Central memory CD8-positive, alpha-beta T cell (primary cell): Measurements from ENCODE around the gene C2CD2.
"Not testable (repeated sequence)": the region's sequence is repeated elsewhere in the genome, so short reads cannot be mapped to it uniquely, and the experiment has no call there.

Experiments used
- ATAC-seq: fragments of 150-1000 bp; cut with Tn5 transposase; replicated peaks from 2 replicates; pipeline ENCODE4 v1.10.0; 2022; ENCODE audit warnings: mild to moderate bottlenecking, moderate FRiP score, moderate number of reproducible peaks; ENCODE audit not compliant: poor library complexity, severe bottlenecking; ENCODE audit errors: extremely low read depth
- DNase-seq, 2 donors: peaks; one replicate each; pipeline ENCODE4 v3.0.0; 2021; ENCODE audit warnings: low spot score in 2 of 2
- H3K27ac Mint-ChIP-seq: one replicate; pipeline ENCODE4 v1.8.0; 2022; ENCODE audit warnings: low read depth, mild to moderate bottlenecking, moderate library complexity, mixed read lengths
- H3K27me3 Mint-ChIP-seq: one replicate; pipeline ENCODE4 v1.8.0; 2022; ENCODE audit warnings: mixed read lengths
- H3K36me3 Mint-ChIP-seq: one replicate; pipeline ENCODE4 v1.8.0; 2022; ENCODE audit warnings: mild to moderate bottlenecking, moderate library complexity, mixed read lengths; ENCODE audit not compliant: insufficient read depth
- H3K4me1 Mint-ChIP-seq: one replicate; pipeline ENCODE4 v1.8.0; 2022; ENCODE audit warnings: mixed read lengths
- H3K4me3 Mint-ChIP-seq: one replicate; pipeline ENCODE4 v1.8.0; 2022; ENCODE audit warnings: mild to moderate bottlenecking, moderate library complexity, mixed read lengths
- H3K9me3 Mint-ChIP-seq: one replicate; pipeline ENCODE4 v1.8.0; 2022; ENCODE audit warnings: mixed read lengths

C2CD2 gene

DNA sequence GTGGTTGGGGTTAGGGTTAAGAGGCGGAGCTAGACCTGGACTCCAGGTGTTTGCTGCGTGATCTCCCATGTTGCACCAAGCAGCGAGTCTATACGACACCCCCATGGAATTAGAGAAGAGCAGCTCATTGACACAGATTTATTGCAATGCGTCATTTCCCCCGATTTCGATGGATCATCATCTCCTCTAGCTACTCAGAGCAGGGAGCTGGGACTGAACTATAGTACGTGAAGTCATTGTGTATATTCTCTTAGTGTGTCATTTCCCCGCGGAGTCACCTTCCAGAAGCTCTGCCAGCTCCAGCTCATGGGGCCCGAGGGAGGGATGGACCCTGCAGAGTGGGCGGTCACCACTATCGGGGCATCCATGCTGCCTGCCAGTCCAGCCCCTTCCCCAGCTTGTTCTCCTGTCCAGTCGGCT lies 7.5 kb upstream of the C2CD2 start:
- DNase-seq = no peak
- no peak overlapping the region for H3K4me3 Mint-ChIP-seq

DNA sequence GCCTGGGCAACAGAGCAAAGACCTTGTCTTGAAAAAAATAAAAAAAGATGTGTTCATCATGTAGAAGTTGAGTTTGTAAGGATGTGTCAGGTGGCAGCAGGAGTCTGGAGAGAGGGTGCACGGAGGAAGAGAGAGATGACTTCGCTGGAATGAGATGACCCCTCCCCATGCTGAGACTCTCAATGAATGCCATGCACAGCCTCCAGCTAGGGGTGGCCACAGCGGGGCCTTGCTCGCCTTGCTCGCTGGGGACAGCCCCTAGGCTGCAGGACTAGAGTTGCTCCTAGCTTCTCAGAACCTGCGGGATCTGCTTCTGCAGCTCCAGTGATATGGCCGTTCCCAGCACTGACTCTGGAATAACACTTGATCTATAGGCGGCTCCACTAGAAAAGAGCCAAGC lies 6.6 kb upstream of the C2CD2 start:
- no peak overlapping the region for H3K4me3 Mint-ChIP-seq
- H3K9me3 Mint-ChIP-seq = no peaks in the 10 kb centered on the region
- H3K4me1 Mint-ChIP-seq = no peaks in the 10 kb centered on the region
- H3K27me3 Mint-ChIP-seq = peaks cover 61% of the 10 kb centered on the region
- H3K27ac Mint-ChIP-seq = no peak overlapping the region
- DNase-seq (no peak), ATAC-seq (no peak)
- peaks cover 1% of the 10 kb centered on the region for H3K36me3 Mint-ChIP-seq

More for the DNA sequence above, 7.5 kb upstream of the C2CD2 start:
- Mint-ChIP-seq H3K36me3 (peaks cover 3% of the 10 kb centered on the region), H3K27ac (no peak overlapping the region), H3K27me3 (peaks cover 63% of the 10 kb centered on the region), H3K4me1 (no peaks in the 10 kb centered on the region), H3K9me3 (no peaks in the 10 kb centered on the region)
- no peak for ATAC-seq

DNA sequence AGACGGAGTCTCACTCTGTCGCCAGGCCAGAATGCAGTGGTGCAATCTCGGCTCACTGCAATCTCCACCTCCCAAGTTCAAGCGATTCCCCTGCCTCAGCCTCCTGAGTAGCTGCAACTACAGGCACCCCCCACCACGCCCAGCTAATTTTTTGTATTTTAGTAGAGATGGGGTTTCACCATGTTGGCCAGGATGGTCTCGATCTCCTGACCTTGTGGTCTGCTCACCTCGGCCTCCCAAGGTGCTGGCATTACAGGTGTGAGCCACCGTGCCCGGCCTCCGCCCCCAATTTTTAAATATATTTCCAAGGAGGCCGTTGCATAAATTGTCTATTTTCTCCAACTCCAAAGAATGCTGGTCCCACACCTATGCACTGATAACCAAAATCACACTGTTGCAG lies 5.9 kb upstream of the C2CD2 start:
- not testable (repeated sequence) for H3K9me3 Mint-ChIP-seq, H3K4me1 Mint-ChIP-seq, ATAC-seq, DNase-seq, H3K27ac Mint-ChIP-seq, H3K4me3 Mint-ChIP-seq, H3K36me3 Mint-ChIP-seq
- H3K27me3 Mint-ChIP-seq = peaks cover 59% of the 10 kb centered on the region

DNA sequence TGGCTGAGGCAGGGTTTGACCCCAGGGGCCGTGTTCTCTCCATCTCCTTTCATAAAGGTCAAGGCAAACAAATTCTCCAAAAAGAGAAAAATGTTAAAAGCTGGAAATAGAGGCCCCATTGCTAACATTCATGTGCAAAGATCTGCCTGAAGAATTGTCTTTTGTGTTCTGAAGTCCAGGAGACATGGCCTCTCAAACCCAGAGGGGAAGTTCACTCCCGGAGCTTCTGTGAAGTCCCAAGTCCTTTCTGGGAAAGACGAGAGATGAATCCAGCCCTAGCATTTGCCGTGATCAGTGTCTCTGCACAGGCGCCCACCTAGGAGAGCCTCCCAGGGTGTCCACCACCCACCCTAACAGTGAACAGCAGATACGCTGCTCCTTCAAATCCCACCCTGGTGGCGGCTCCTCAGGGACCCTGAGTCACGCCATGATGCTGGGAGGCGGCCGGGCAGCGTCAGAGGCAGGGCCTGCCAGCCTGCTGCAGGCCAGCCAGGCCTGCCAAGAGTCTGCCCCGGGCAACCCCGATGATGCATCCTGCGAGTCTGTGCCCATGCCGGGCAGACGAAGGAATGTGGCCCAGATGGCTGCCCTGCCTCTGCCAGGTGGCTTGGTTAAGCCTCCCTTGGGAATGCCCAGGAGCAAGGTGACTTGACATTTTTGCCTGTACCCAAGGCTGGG lies 5.2 kb upstream of the C2CD2 start:
- ATAC-seq (no peak), DNase-seq (no peak)
- Mint-ChIP-seq H3K27me3 (peaks cover 60% of the 10 kb centered on the region), H3K4me1 (no peaks in the 10 kb centered on the region), H3K9me3 (no peaks in the 10 kb centered on the region), H3K36me3 (peaks cover 5% of the 10 kb centered on the region), H3K4me3 (no peak overlapping the region), H3K27ac (no peak overlapping the region)

DNA sequence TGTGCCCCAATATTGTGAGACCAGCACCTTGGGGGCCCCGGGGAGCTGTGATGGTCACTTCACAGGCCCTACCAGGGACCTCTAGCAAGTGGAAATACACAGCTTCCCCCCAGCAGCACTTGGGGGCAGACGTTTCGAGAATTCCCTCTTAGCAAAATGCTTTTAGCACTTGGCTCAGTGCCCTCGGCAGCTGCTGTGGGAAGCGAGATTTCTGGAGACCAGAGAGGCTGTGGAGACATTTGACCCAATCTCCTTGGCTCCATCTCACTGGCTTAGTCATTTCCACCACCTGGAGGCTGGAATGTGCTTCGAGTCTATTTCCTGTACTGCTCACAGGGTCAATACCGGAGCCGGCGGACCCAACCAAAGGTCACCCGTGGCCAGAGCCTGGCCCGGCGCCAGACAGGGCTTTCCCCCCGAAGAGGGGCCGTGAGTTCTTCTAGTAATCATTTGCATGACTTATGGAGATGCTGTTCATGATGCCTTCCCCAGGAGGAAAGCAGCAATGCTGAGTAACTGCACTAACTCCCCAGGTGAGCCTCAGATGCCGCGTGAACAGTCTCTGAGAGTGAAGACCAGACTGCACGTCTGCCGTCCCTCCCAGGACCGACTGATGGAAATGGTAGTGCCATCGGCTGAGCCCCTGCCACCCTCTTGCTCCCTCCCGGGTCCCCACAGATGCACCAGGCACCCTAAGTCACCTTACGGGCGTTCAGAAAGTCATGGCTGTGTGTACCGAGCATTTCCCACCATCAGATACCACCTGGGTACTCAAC lies 4.4 kb upstream of the C2CD2 start:
- Mint-ChIP-seq H3K27ac (no peak overlapping the region), H3K9me3 (no peaks in the 10 kb centered on the region), H3K27me3 (peaks cover 60% of the 10 kb centered on the region), H3K36me3 (peaks cover 5% of the 10 kb centered on the region), H3K4me1 (no peaks in the 10 kb centered on the region), H3K4me3 (no peak overlapping the region)
- no peak for DNase-seq
- no peak for ATAC-seq

DNA sequence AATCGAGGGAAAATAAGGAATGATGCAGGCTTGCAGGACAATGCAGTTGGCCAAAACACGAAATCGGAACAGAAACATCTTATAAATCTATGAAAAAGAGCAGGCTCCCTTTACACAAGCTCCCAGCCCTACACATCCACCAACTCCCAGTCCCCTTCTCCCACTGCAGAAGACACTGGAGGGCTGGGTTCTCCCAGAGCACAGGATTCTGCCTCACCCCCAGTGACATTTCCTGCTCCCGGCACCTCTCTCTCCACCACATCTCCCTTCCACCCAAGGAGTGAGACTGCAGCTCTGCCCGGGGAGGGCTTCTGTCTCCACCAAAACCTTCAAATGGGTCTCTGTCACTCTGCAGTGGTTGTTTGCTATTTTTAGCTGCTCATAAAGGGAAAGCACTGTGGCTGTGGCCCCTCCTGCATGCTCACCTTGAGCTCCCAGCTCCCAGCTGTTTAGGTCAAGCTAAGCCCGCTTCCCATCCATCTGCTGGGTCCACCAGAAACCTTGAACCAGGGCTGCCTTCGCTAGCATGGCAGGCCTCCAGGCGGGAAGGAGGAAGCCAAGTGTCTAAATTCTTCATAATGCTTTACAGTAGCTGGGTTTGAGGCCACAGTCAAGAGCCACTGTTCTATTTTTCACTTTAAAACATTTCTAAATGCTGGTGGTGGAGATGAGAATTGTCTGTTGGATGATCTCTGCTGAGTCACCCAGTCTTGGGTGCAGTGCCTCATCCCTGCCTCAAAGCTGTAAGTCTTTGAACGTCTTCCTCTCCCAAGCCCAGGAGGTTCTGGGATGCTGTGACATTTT lies 3.3 kb upstream of the C2CD2 start:
- H3K27ac Mint-ChIP-seq = no peak overlapping the region
- H3K4me3 Mint-ChIP-seq = no peak overlapping the region
- H3K4me1 Mint-ChIP-seq = no peaks in the 10 kb centered on the region
- no peak for DNase-seq
- peaks cover 5% of the 10 kb centered on the region for H3K36me3 Mint-ChIP-seq
- no peaks in the 10 kb centered on the region for H3K9me3 Mint-ChIP-seq
- peaks cover 61% of the 10 kb centered on the region for H3K27me3 Mint-ChIP-seq
- no peak for ATAC-seq

DNA sequence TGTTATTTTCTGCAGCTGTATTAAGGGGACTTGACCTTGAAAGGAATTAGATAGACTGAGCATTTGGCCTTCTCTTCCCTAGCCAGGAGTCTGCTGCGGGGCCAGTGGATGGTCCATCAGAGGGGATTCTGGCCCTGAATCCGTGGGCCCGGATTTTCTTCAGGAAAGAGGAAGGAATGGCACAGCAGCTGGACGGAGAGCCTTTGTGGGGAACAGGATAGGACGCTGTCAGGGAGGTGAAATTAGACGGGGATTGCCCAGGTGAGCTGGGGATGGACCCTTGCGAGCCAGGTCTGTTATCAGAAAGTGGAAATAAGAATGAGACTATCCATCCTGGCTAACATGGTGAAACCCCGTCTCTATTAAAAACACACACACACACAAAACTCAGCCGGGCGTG lies 1.7 kb upstream of the C2CD2 start:
- no peaks in the 10 kb centered on the region for H3K4me1 Mint-ChIP-seq
- H3K36me3 Mint-ChIP-seq = peaks cover 5% of the 10 kb centered on the region
- ATAC-seq = no peak
- no peak overlapping the region for H3K27ac Mint-ChIP-seq
- H3K9me3 Mint-ChIP-seq = no peaks in the 10 kb centered on the region
- peaks cover 45% of the 10 kb centered on the region for H3K27me3 Mint-ChIP-seq
- DNase-seq = no peak
- H3K4me3 Mint-ChIP-seq = no peak overlapping the region

DNA sequence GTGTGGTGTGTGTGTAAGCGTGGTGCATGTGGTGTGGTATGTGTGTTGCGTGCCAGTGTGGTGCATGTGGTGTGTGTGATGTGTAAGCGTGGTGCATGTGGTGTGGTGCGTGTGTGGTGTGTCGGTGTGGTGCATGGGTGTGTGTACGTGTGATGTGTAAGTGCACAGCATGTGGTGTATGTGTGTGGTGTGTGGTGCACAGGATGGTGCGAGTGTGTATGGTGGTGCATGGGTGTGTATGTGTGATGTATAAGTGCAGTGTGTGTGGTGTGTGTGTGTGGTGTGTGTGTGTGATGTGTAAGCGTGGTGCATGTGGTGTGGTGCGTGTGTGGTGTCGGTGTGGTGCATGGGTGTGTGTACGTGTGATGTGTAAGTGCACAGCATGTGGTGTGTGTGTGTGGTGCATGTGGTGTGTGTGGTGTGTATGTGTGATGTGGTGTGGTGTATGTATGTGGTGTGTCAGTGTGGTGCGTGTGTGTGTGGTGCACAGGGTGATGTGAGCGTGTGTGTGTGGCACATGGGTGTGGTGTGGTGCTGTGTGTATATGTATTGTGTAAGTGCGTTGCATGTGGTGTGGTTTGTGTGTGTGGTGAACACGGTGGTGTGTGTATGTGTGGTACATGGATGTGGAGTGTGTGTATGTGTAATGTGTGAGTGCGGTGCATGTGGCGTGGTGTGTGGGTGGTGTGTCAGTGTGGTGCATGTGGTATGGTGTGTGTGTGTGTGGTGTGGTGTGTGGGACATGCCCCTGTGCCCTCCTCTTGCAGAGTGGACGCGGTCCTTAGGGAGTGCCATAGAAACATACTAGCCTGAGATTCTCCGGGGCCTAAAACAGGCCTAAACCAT lies 1.1 kb upstream of the C2CD2 start:
- Mint-ChIP-seq H3K27me3 (peaks cover 38% of the 10 kb centered on the region), H3K36me3 (peaks cover 4% of the 10 kb centered on the region), H3K27ac (no peak overlapping the region), H3K4me3 (no peak overlapping the region), H3K4me1 (no peaks in the 10 kb centered on the region), H3K9me3 (no peaks in the 10 kb centered on the region)
- DNase-seq (no peak), ATAC-seq (no peak)

DNA sequence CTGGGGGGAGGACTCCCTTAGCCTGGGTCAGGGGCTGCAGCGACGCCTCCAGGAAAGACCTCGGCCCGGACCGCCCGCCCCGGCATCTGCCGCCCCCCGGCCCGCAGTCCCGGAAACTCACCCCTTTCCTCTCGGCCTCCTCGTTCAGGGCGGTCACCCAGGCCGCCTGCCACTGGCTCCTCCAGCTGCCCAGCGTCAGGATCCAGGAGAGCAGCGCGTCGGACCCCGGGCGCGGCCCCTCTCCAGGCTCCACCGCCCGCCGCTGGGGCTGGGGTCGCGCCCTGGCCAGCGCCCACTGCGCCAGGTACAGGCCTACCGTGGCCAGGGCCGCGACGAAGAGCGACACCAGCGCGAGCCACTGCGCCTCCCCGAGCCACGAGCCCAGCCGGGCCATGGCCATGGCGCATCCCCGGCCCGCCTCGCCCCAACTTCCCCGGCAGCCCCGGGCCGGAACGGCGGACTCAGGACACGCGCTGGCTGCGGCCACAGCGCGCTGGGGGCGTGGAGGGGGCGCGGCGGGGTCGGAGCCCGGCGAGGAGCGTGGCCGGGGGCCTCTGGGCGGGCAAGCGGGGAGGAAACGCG lies 478 bp downstream of the C2CD2 start:
- Mint-ChIP-seq H3K36me3 (peaks cover 4% of the 10 kb centered on the region), H3K9me3 (no peaks in the 10 kb centered on the region), H3K4me3 (peak overlapping the region; percentile 12), H3K27ac (no peak overlapping the region), H3K4me1 (no peaks in the 10 kb centered on the region), H3K27me3 (peaks cover 37% of the 10 kb centered on the region)
- ATAC-seq = no peak
- no peak for DNase-seq

DNA sequence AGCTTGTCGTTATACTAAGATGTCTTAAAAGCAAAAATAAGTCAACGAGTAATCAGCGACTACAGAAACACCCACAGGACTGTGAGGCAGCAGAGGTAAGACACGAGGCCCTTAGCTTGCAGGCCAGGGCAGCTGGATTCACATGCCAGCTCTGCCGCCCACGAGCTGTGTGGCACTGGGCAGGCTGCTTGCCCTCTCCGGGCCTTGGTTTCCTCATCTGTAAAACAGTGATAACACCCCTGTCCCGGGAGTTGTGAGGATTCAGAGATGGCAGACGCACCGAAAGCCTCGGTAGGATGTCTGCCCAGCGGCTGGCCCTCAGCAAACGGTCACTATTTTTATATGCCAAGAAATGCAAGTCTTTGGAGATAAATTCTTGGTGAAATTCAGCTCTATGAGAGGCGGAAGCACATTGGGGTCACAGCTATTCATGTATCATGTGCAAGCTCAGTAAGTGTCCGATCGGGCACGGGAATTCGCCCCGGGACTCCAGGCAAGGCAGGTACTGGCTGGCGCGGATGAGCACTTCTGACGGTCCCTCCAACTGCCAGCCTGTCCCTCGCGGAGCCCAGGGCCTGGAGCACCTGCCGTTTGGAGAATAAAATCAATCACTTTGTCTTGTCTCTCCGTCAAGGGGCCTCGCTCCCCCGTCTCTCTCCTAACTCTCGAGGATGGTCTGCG lies 1.1 kb downstream of the C2CD2 start:
- peaks cover 4% of the 10 kb centered on the region for H3K36me3 Mint-ChIP-seq
- peaks cover 37% of the 10 kb centered on the region for H3K27me3 Mint-ChIP-seq
- ATAC-seq (no peak), DNase-seq (no peak)
- H3K27ac Mint-ChIP-seq = no peak overlapping the region
- H3K4me3 Mint-ChIP-seq = peak overlapping the region; percentile 12
- H3K9me3 Mint-ChIP-seq = no peaks in the 10 kb centered on the region
- no peaks in the 10 kb centered on the region for H3K4me1 Mint-ChIP-seq

DNA sequence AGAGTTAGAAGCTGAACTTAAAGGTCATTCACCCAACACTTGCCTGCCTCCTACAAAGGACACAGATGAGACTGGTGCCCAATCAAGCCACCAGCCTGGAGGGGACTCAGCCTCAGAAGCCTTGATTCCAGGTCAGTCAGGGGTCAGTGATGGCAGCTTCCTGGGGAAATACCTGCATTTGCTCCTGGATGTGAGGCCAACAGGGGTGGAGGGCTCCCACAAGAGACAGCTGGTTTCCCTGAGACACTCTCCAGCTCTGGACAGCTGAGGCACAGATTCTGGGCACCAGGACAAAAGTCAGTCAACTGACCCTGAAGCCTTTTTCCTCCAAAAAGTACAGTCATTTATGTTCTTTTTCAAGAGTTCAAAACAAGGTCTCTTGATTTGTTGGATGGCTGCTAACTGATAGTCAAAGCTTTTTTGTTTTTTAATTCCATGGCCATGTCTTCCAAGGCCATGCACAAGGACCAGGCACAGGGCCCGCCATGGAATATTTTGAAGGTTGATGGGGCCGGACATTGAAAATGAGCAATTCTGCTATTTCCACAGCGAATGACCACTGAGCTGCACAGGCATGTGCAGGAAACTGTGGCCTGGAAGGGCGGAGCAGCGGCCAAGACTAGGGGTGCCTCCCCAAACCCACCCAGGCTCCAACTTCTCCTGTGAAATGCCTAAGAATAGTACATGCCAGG lies 1.8 kb downstream of the C2CD2 start:
- ATAC-seq (no peak), DNase-seq (no peak)
- Mint-ChIP-seq H3K36me3 (peaks cover 4% of the 10 kb centered on the region), H3K4me3 (no peak overlapping the region), H3K4me1 (no peaks in the 10 kb centered on the region), H3K27me3 (peaks cover 31% of the 10 kb centered on the region), H3K27ac (no peak overlapping the region), H3K9me3 (no peaks in the 10 kb centered on the region)
